Transverse colon (tissue), 4 donors: ENCODE measurements around the gene CDH26. TPM values are rescaled to one million over a fixed set of nuclear protein-coding genes. Genes with fewer than 3 reads are reported as not detected.

Experiments
- DNase-seq: peaks from one replicate; pipeline ENCODE4 v3.0.0-alpha.2; 2019
- H3K27ac ChIP-seq, 4 donors: fragments of 200-600 bp; sonication (generic); 2 replicates each; pipeline ENCODE4 v1.5.1; 2016 to 2018; ENCODE audit warnings: inconsistent platforms in 4 of 4
- H3K27me3 ChIP-seq: fragments of 200-600 bp; sonication (generic); 2 replicates; pipeline ENCODE4 v1.5.1; 2017; ENCODE audit warnings: inconsistent platforms
- H3K36me3 ChIP-seq, 4 donors: fragments of 200-600 bp; sonication (generic); 2 replicates each; pipeline ENCODE4 v1.5.1; 2017 to 2019; ENCODE audit warnings: inconsistent platforms in 4 of 4
- H3K4me1 ChIP-seq, 4 donors: fragments of 200-600 bp; sonication (generic); 2 replicates each; pipeline ENCODE4 v1.5.1; 2017 to 2020; ENCODE audit warnings: inconsistent platforms in 4 of 4
- H3K4me3 ChIP-seq, 4 donors: fragments of 200-600 bp; sonication (generic); 1 replicate in 1 of 4; 2 replicates in 3 of 4; pipeline versions ENCODE4 v1.5.1 to v1.6.1; 2017 to 2019; ENCODE audit warnings: inconsistent platforms in 4 of 4
- H3K9me3 ChIP-seq, 2 donors: fragments of 200-600 bp; sonication (generic); 2 replicates each; pipeline ENCODE4 v1.5.1; 2017 to 2019; ENCODE audit warnings: inconsistent platforms in 2 of 2
- CTCF ChIP-seq, 5 experiments: fragments of 200-600 bp in 3 of 5; fragments of 450-650 bp in 2 of 5; sonication (generic) in 3 of 5; IDR thresholded peaks; 1 replicate in 2 of 5; 2 replicates in 3 of 5; pipeline ENCODE4 v1.5.1; 2016 to 2017; ENCODE audit warnings: antibody characterized with exemption in 5 of 5, inconsistent platforms in 3 of 5, mild to moderate bottlenecking in 2 of 5, moderate library complexity in 1 of 5
- EP300 ChIP-seq: sonication (generic); formaldehyde crosslinking; IDR thresholded peaks from one replicate; pipeline ENCODE4 v1.6.1; 2017; ENCODE audit warnings: antibody characterized with exemption, low read depth
- POLR2A ChIP-seq: fragments of 450-650 bp; IDR thresholded peaks from one replicate; pipeline ENCODE4 v1.6.1; 2016; ENCODE audit warnings: antibody characterized with exemption, mild to moderate bottlenecking, moderate library complexity
- POLR2AphosphoS5 ChIP-seq, 3 donors: sonication (generic); formaldehyde crosslinking; IDR thresholded peaks; one replicate each; pipeline ENCODE4 v1.6.1; 2016; ENCODE audit warnings: antibody characterized with exemption in 3 of 3
- WGBS, 2 donors: methylation state at CpG; one replicate each; pipeline ENCODE4 v1.1.5; 2018; ENCODE audit warnings: low coverage in 1 of 2; 5-methylcytosine and 5-hydroxymethylcytosine counted together
- in situ Hi-C, 4 donors: fragments of 200-750 bp; cut with MboI; loops; one replicate each; pipeline versions ENCODE4 v1.15.0 to v1.15.1; 2017; ENCODE audit warnings: low sequenced_read_pairs in 3 of 4, low pct_ligation_motif_present in 1 of 4, low pct_unique_long_range_greater_than_20kb in 1 of 4
- intact Hi-C: fragments of 100-400 bp; cut with DNase I; formaldehyde crosslinking; loops from one replicate; pipeline ENCODE4 v1.15.1; 2023; ENCODE audit warnings: low total_unique reads
- total RNA-seq, 4 donors: library from RNA; depleted of rRNA; stranded (reverse); fragments of >200 nt; gene quantifications; one replicate each; pipeline ENCODE4 v1.1.0, GENCODE V29; 2016

Gene CDH26
- total RNA-seq, 4 donors from 2014 or later, result 1.4 to 1.9 TPM; not detected in 2

DNA sequence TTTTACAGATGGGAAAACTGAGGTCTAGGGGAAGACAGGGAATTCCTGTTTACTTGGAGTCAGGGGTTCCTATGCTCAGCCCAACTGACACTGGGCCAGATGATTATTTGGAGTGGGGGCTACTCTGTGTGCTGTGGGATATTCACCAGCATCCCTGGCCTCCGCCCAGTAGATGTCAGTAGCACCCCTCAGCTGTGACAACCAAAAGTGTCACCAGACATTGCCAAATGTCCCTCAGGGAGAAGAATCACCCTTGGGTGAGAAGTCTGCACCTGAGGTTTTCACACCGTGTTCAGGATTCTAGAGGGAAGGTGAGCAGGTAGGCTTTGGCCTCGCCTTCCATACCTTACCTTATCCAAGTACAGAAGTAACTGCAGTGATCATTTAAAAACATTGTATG, 27.6 kb downstream of the CDH26 start:
- 93% methylated on average over 3 of the region's 3 CpGs; no CpG with 5 or more reads in 1 of the 2 donors for WGBS, 2 donors
- Histone ChIP-seq H3K36me3 (no peaks in the 10 kb centered on the region), H3K27me3 (no peaks in the 10 kb centered on the region), H3K27ac (no peak overlapping the region), H3K4me3 (no peak overlapping the region), H3K4me1 (no peaks in the 10 kb centered on the region), H3K9me3 (no peaks in the 10 kb centered on the region)
- intact Hi-C loops (no loop called here), in situ Hi-C loops (no loop called here)
- DNase-seq, result no peak
- no peak for TF ChIP-seq CTCF (IDR thresholded peaks at IDR 0.05)
- no peak for TF ChIP-seq POLR2AphosphoS5 (IDR thresholded peaks at IDR 0.05)
- no peak for TF ChIP-seq EP300
- no peak for TF ChIP-seq POLR2A

DNA sequence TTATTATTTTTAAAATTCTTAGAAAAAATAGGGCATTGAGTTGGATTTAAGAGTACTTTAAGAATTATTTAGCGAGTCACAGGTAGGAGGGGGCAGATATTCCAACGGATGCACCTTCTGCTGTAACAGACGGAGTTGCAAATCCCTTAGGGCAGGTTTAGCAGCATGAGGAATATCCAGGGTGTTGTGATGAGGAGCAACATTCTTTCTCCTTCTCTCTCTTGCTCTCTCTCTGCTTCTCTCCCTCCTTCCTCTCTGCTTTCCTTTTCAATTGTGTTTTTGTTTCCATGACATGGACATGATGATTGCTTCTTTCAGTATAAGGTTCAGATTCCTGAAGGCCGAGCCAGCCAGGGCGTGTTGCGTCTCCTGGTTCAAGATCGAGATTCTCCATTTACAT, 28.9 kb downstream of the CDH26 start:
- intact Hi-C loops, result no loop called here
- 86 to 94% methylated on average over 7 of the region's 7 CpGs for WGBS, 2 donors

DNA sequence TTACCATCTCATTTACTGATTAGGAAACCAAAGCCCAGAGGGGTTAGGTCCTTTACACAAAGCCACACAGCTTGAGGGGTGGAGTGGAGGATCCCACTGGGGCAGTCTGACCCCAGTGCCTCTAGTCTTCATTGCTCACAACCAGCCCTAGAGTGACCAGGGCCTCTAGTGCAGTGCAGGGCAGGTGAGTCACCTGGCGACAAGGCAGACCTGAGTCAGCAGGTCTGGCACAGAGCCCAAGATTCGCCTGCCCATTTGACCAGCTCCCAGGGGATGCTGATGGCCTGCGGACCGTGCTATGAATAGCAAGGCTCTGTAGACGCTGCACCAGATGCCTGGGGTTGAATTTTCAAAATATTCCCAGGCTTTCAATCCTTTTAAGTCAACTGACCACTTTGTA, 29.9 kb downstream of the CDH26 start:
- no peaks in the 10 kb centered on the region for H3K4me1 ChIP-seq
- intact Hi-C loops, result no loop called here
- H3K36me3 ChIP-seq, result no peaks in the 10 kb centered on the region
- H3K9me3 ChIP-seq, result no peaks in the 10 kb centered on the region
- DNase-seq, result no peak
- H3K27me3 ChIP-seq, result no peaks in the 10 kb centered on the region
- H3K4me3 ChIP-seq, result no peak overlapping the region
- H3K27ac ChIP-seq, result no peak overlapping the region
- in situ Hi-C loops, result no loop called here
- TF ChIP-seq POLR2A (no peak), POLR2AphosphoS5 (IDR thresholded peaks at IDR 0.05) (no peak), EP300 (no peak), CTCF (IDR thresholded peaks at IDR 0.05) (no peak)
- 63 to 75% methylated on average over 4 to 5 of the region's 5 CpGs for WGBS, 2 donors

More for the DNA sequence above, 28.9 kb downstream of the CDH26 start:
- Histone ChIP-seq H3K4me1 (no peaks in the 10 kb centered on the region), H3K36me3 (no peaks in the 10 kb centered on the region), H3K27me3 (no peaks in the 10 kb centered on the region), H3K27ac (no peak overlapping the region), H3K9me3 (no peaks in the 10 kb centered on the region), H3K4me3 (no peak overlapping the region)
- DNase-seq, result no peak
- no peak for TF ChIP-seq CTCF (IDR thresholded peaks at IDR 0.05)
- TF ChIP-seq EP300, result no peak
- TF ChIP-seq POLR2A, result no peak
- TF ChIP-seq POLR2AphosphoS5 (IDR thresholded peaks at IDR 0.05), result no peak
- in situ Hi-C loops, result no loop called here

- TF ChIP-seq POLR2A (no peak), EP300 (no peak), CTCF (IDR thresholded peaks at IDR 0.05) (no peak), POLR2AphosphoS5 (IDR thresholded peaks at IDR 0.05) (no peak)
- H3K4me3 ChIP-seq, result no peak overlapping the region
- no peaks in the 10 kb centered on the region for H3K27me3 ChIP-seq
- no peak overlapping the region for H3K27ac ChIP-seq
- no peak for DNase-seq
- 31 to 66% methylated on average over 2 to 4 of the region's 4 CpGs for WGBS, 2 donors
- no peaks in the 10 kb centered on the region for H3K36me3 ChIP-seq
- H3K9me3 ChIP-seq, result no peaks in the 10 kb centered on the region
- in situ Hi-C loops, result no loop called here
- H3K4me1 ChIP-seq, result peaks cover 0 to 6% (median 0%) of the 10 kb centered on the region in 4 donors
- intact Hi-C loops, result no loop called here
Measured at GRCh38 chr20:59992526-59993084, 34.4 kb downstream of the CDH26 start.
